Endothelial cell of umbilical vein (primary cell): ENCODE data around the gene TM9SF1. TPM values are rescaled to one million over a fixed set of nuclear protein-coding genes. Genes with fewer than 3 reads are reported as not detected.

ENCODE experiments used
- BruUV-seq: library from RNA; stranded (reverse); fragments of 400-500 nt; replicated peaks from 2 replicates; lab custom pipeline; 2021; lab: Mats Ljungman, UMichigan
- CTCF ChIA-PET: fragments of 300-600, 350-600 bp; sonication (Branson Sonifier 250); formaldehyde crosslinking; loops from one replicate; lab custom pipeline; 2021; ENCODE audit warnings: antibody characterized with exemption, inconsistent platforms; lab: Charles Lee
- POLR2A ChIA-PET: fragments of 300-600, 350-600 bp; sonication (Branson Sonifier 250); formaldehyde crosslinking; loops from one replicate; lab custom pipeline; 2021; ENCODE audit warnings: antibody characterized with exemption, inconsistent platforms; lab: Charles Lee
- DNase-seq: peaks from one replicate; pipeline ENCODE4 v3.0.0-alpha.2; 2011; ENCODE audit warnings: low read depth, low spot score
- FAIRE-seq: peaks from 2 replicates; lab custom pipeline; 2011; peaks lifted over from hg19 to GRCh38; lab: Jason Lieb, UNC
- H2AFZ ChIP-seq: 2 replicates; pipeline ENCODE4 v1.6.0; 2012; ENCODE audit warnings: low read depth, low read length, control low read depth, inconsistent platforms
- H3K27ac ChIP-seq: 2 replicates; pipeline ENCODE4 v1.5.1; 2011; ENCODE audit warnings: low read depth, mild to moderate bottlenecking, control low read depth, low read length, moderate library complexity; ENCODE audit not compliant: insufficient read depth
- H3K27me3 ChIP-seq, 2 experiments: 2 replicates each; pipeline versions ENCODE4 v1.6.0 to v1.6.1; 2011; ENCODE audit warnings: low read length in 2 of 2, mixed read lengths in 1 of 2; ENCODE audit not compliant: control insufficient read depth in 2 of 2, insufficient read depth in 2 of 2
- H3K36me3 ChIP-seq, 2 experiments: 2 replicates in 1 of 2; 3 replicates in 1 of 2; pipeline ENCODE4 v1.5.1; 2011; ENCODE audit warnings: low read length in 2 of 2, mild to moderate bottlenecking in 1 of 2, moderate library complexity in 1 of 2; ENCODE audit not compliant: control insufficient read depth in 2 of 2, insufficient read depth in 2 of 2; ENCODE audit errors: extremely low read depth in 1 of 2
- H3K4me1 ChIP-seq: 3 replicates; pipeline ENCODE4 v1.5.1; 2011; ENCODE audit warnings: mild to moderate bottlenecking, low read length; ENCODE audit not compliant: control insufficient read depth, insufficient read depth; ENCODE audit errors: extremely low read depth
- H3K4me2 ChIP-seq: 2 replicates; pipeline ENCODE4 v1.6.1; 2011; ENCODE audit warnings: low read length, control low read depth, mixed read lengths; ENCODE audit not compliant: insufficient read depth
- H3K4me3 ChIP-seq, 3 experiments: fragments of 200-600 bp in 1 of 3; sonication (generic), shearing (Covaris generic) in 1 of 3; replicated peaks in 1 of 3; 2 replicates each; pipeline ENCODE4 v1.5.1; 2011 to 2016; ENCODE audit warnings: control low read depth in 3 of 3, low read length in 3 of 3, mild to moderate bottlenecking in 2 of 3, inconsistent platforms in 1 of 3, low read depth in 1 of 3, moderate library complexity in 1 of 3; ENCODE audit not compliant: insufficient read depth in 1 of 3
- H3K79me2 ChIP-seq: 2 replicates; pipeline ENCODE4 v1.6.0; 2012; ENCODE audit warnings: low read length, inconsistent platforms; ENCODE audit not compliant: control insufficient read depth, insufficient read depth
- H3K9ac ChIP-seq: replicated peaks from 2 replicates; pipeline ENCODE3; 2011; ENCODE audit warnings: low read length, control low read depth; ENCODE audit not compliant: insufficient read depth; ENCODE audit errors: extremely low read depth
- H3K9me1 ChIP-seq: replicated peaks from 3 replicates; pipeline ENCODE4 v1.6.0; 2011; ENCODE audit warnings: mild to moderate bottlenecking, low read length; ENCODE audit not compliant: control insufficient read depth, insufficient read depth; ENCODE audit errors: extremely low read depth
- H3K9me3 ChIP-seq: replicated peaks from 2 replicates; pipeline ENCODE4 v1.5.1; 2012; ENCODE audit warnings: low read length, inconsistent platforms; ENCODE audit not compliant: control insufficient read depth, insufficient read depth
- H4K20me1 ChIP-seq: replicated peaks from 2 replicates; pipeline ENCODE3; 2011; ENCODE audit warnings: mild to moderate bottlenecking, low read length; ENCODE audit not compliant: control insufficient read depth, insufficient read depth; ENCODE audit errors: extremely low read depth
- CTCF ChIP-seq, 2 donors: IDR thresholded peaks; 1 replicate in 1 of 2; 2 replicates in 1 of 2; pipeline ENCODE4 v1.5.1; 2011; ENCODE audit warnings: low read length in 2 of 2, mild to moderate bottlenecking in 2 of 2, moderate library complexity in 2 of 2, control low read depth in 1 of 2, inconsistent platforms in 1 of 2, low read depth in 1 of 2; ENCODE audit not compliant: insufficient read depth in 1 of 2; ENCODE audit errors: extremely low read depth in 1 of 2
- EZH2 ChIP-seq: IDR thresholded peaks from 2 replicates; pipeline ENCODE4 v1.6.1; 2012; ENCODE audit warnings: borderline replicate concordance, low read depth, mild to moderate bottlenecking, moderate library complexity, low read length, inconsistent platforms; ENCODE audit not compliant: severe bottlenecking
- FOS ChIP-seq: IDR thresholded peaks from 2 replicates; pipeline ENCODE4 v1.6.1; 2011; ENCODE audit warnings: mild to moderate bottlenecking, low read length, moderate library complexity, borderline replicate concordance; ENCODE audit not compliant: insufficient read depth
- GATA2 ChIP-seq: IDR thresholded peaks from 2 replicates; pipeline ENCODE4 v1.7.0; 2011; ENCODE audit warnings: low read depth, mild to moderate bottlenecking, moderate library complexity, mixed read lengths, low read length; ENCODE audit not compliant: insufficient read length, insufficient read depth
- JUN ChIP-seq: IDR thresholded peaks from 2 replicates; pipeline ENCODE4 v1.6.1; 2011; ENCODE audit warnings: borderline replicate concordance, low read depth; ENCODE audit not compliant: insufficient read length, insufficient read depth
- MAX ChIP-seq: IDR thresholded peaks from 2 replicates; pipeline ENCODE4 v1.6.1; 2011; ENCODE audit not compliant: insufficient read depth, insufficient read length
- MYC ChIP-seq: IDR thresholded peaks from one replicate; pipeline ENCODE4 v1.6.1; 2011; ENCODE audit warnings: mild to moderate bottlenecking, low read depth, low read length
- POLR2A ChIP-seq: IDR thresholded peaks from 2 replicates; pipeline ENCODE4 v1.6.1; 2012; ENCODE audit warnings: low read depth, mild to moderate bottlenecking, control low read depth, low read length
- POLR2AphosphoS5 ChIP-seq: IDR thresholded peaks from 2 replicates; pipeline ENCODE4 v1.6.1; 2012; ENCODE audit warnings: low read depth, mild to moderate bottlenecking, control low read depth, low read length, moderate library complexity; ENCODE audit not compliant: insufficient read depth
- dilution Hi-C: fragments of 300-500 bp; cut with MboI; formaldehyde crosslinking; loops from one replicate; pipeline ENCODE4 v1.15.0; 2019; ENCODE audit warnings: low sequenced_read_pairs; ENCODE audit not compliant: extremely low pct_ligation_motif_present
- intact Hi-C: fragments of 100-400 bp; cut with micrococcal nuclease; formaldehyde crosslinking; loops from one replicate; pipeline ENCODE4 v1.10.0; 2022
- polyA plus RNA-seq, 4 experiments: library from polyadenylated mRNA; depleted of rRNA in 3 of 4; stranded (reverse) in 3 of 4; unstranded in 1 of 4; fragments of >200 nt; gene quantifications; 2 replicates each; pipeline versions ENCODE4 v1.2.1 to v1.2.3, GENCODE V29; 2011 to 2012; ENCODE audit warnings: missing spikeins in 1 of 4
- total RNA-seq: library from RNA; stranded (reverse); gene quantifications from 2 replicates; pipeline ENCODE4 v1.2.3, GENCODE V29; 2021

Gene TM9SF1
- total and polyA plus RNA-seq, 2 donors (not counting 3 experiments of a cell fraction or from before 2014, with no cell fraction given) = 60.7 to 71.5 TPM

GRCh38 chr14:24149302-24149969 lies 45.8 kb downstream of the TM9SF1 start:
- POLR2A ChIA-PET = no interaction called here
- H3K9me3 ChIP-seq = no peaks in the 10 kb centered on the region
- no peaks in the 10 kb centered on the region for H4K20me1 ChIP-seq
- no peak overlapping the region for H2AFZ ChIP-seq
- no peak overlapping the region for H3K4me2 ChIP-seq
- no TSS peak for BruUV-seq
- no peaks in the 10 kb centered on the region for H3K9me1 ChIP-seq
- no peak for FAIRE-seq
- no peak overlapping the region for H3K27ac ChIP-seq
- peaks cover 3 to 22% of the 10 kb centered on the region in 2 experiments for H3K36me3 ChIP-seq
- H3K27me3 ChIP-seq = no peaks in the 10 kb centered on the region
- peaks cover 16% of the 10 kb centered on the region for H3K4me1 ChIP-seq
- TF ChIP-seq POLR2A (no peak), CTCF (IDR thresholded peaks at IDR 0.05; ENCODE audit: extremely low read depth in 1 of 2, insufficient read depth in 1 of 2, low read depth in 1 of 2, low read length in 2 of 2) (no peak), MAX (no peak), GATA2 (no peak), JUN (no peak), FOS (no peak), MYC (no peak), POLR2AphosphoS5 (no peak), EZH2 (no peak)
- H3K4me3 ChIP-seq = no peak overlapping the region
- H3K79me2 ChIP-seq = peaks cover 25% of the 10 kb centered on the region
- DNase-seq = no peak
- dilution Hi-C loops = no loop called here
- CTCF ChIA-PET = interaction anchor here (1.0 to 7.8 kb wide), 2 partner anchors 11 to 91 kb away, joined by 6 to 63 read pairs; partner anchors contain the start of gene IRF9
- no peak overlapping the region for H3K9ac ChIP-seq
- intact Hi-C loops = loop anchor here (5.0 kb wide), 3 partner anchors 148 to 283 kb away; partner anchors contain the start of genes DHRS1, NFATC4 and NOP9
